ENCODE data around the gene SF3B2.

DNA sequence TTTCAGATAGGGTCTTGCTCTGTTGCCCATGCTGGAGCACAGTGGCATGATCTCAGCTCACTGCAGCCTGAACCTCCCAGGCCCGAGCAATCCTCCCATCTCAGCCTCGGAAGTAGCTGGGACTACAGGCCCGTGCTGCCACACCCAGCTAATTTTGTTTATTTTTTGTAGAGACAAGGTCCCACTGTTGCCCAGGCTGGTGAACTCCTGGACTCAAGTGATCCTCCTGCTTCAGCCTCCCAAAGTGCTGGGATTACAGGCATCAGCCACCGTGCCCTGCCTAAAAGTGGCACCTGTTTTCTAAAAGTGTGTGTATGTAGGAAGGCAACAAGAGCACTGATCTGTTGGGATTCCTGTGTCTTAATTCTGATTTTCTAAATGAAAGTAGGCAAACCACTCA, 38.1 kb downstream of the SF3B2 start:
- TF ChIP-seq, protein P1, sequence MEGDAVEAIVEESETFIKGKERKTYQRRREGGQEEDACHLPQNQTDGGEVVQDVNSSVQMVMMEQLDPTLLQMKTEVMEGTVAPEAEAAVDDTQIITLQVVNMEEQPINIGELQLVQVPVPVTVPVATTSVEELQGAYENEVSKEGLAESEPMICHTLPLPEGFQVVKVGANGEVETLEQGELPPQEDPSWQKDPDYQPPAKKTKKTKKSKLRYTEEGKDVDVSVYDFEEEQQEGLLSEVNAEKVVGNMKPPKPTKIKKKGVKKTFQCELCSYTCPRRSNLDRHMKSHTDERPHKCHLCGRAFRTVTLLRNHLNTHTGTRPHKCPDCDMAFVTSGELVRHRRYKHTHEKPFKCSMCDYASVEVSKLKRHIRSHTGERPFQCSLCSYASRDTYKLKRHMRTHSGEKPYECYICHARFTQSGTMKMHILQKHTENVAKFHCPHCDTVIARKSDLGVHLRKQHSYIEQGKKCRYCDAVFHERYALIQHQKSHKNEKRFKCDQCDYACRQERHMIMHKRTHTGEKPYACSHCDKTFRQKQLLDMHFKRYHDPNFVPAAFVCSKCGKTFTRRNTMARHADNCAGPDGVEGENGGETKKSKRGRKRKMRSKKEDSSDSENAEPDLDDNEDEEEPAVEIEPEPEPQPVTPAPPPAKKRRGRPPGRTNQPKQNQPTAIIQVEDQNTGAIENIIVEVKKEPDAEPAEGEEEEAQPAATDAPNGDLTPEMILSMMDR (IDR thresholded peaks at IDR 0.05): no peak
- TF ChIP-seq POLR2A (IDR thresholded peaks at IDR 0.05; ENCODE audit: low read length) (no peak), JUNB (IDR thresholded peaks at IDR 0.05) (no peak), EP300 (IDR thresholded peaks at IDR 0.05) (no peak), SMC3 (IDR thresholded peaks at IDR 0.05) (no peak), FOSL2 (IDR thresholded peaks at IDR 0.05) (no peak), FOSL2 (CRISPR knock-in tag; IDR thresholded peaks at IDR 0.05) (no peak), CHD2 (IDR thresholded peaks at IDR 0.05; ENCODE audit: low read length, partially characterized antibody) (no peak), KDM1A (IDR thresholded peaks at IDR 0.05; ENCODE audit: low read depth) (no peak), RFX5 (IDR thresholded peaks at IDR 0.05) (no peak)
- TF ChIP-seq, protein P2, sequence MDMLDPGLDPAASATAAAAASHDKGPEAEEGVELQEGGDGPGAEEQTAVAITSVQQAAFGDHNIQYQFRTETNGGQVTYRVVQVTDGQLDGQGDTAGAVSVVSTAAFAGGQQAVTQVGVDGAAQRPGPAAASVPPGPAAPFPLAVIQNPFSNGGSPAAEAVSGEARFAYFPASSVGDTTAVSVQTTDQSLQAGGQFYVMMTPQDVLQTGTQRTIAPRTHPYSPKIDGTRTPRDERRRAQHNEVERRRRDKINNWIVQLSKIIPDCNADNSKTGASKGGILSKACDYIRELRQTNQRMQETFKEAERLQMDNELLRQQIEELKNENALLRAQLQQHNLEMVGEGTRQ (IDR thresholded peaks at IDR 0.05): no peak
- TF ChIP-seq, protein P3, sequence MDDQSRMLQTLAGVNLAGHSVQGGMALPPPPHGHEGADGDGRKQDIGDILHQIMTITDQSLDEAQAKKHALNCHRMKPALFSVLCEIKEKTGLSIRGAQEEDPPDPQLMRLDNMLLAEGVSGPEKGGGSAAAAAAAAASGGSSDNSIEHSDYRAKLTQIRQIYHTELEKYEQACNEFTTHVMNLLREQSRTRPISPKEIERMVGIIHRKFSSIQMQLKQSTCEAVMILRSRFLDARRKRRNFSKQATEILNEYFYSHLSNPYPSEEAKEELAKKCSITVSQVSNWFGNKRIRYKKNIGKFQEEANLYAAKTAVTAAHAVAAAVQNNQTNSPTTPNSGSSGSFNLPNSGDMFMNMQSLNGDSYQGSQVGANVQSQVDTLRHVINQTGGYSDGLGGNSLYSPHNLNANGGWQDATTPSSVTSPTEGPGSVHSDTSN (IDR thresholded peaks at IDR 0.05): no peak

All from A549 (cell line).